ENCODE data around the gene C8G.

Gene C8G

DNA sequence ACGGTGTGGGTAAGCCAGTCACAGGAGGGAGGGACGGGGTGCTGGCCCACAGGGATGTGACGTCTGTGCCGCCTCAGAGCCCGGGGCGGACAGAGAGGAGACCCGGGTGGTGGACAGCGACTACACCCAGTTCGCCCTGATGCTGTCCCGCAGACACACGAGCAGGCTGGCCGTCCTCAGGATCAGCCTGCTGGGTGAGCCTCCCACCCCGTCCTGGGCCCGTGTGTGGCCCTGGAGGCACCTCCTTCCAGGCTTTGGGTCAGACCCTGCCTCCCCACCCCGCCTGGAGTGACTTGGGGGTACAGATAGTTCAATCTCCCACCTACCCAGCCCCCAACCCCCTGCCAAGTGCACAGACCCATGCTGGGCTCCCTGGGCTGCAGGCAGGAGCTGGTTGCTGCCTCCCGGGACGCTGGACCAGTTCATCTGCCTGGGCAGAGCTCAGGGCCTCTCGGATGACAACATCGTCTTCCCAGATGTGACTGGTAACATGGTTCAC lies 8.8 kb downstream of the C8G start:
- no peak for DNase-seq (ENCODE audit: low read depth)

DNA sequence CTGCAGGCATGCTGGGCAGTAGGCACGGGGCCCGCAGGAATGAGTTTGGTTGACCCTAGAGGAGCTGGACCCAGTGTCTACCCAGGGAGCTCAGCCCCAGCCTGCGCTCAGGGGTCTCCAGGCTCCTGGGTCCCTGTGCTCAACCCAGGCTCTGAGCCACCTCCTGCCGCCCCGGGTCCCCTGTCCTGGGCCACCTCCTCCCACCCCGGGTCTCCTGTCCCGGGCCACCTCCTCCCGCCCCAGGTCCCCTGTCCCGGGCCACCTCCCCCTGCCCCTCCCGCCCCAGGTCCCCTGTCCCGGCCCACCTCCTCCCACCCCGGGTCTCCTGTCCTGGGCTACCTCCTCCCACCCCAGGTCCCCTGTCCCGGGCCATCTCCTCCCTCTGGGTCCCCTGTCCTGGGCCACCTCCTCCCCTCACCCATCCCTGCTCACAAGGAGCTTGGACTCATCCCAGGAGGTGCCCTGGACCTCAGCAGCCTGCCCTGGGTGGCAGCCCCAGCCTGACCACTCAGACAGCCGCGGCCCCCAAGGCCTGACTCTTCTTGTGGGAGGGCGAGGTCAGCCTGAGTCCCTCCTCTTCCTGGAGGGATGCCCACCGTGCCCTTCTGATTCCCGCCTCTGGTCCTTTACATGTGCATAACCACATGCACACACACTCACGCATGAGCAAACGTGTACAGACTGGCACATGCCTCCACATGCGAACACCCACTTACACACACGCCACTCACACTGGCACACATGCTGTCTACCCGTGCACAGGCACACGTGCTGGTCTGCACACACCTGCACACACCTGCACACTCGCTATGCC lies 9.4 kb downstream of the C8G start:
- no peak for DNase-seq (ENCODE audit: low read depth)

DNA sequence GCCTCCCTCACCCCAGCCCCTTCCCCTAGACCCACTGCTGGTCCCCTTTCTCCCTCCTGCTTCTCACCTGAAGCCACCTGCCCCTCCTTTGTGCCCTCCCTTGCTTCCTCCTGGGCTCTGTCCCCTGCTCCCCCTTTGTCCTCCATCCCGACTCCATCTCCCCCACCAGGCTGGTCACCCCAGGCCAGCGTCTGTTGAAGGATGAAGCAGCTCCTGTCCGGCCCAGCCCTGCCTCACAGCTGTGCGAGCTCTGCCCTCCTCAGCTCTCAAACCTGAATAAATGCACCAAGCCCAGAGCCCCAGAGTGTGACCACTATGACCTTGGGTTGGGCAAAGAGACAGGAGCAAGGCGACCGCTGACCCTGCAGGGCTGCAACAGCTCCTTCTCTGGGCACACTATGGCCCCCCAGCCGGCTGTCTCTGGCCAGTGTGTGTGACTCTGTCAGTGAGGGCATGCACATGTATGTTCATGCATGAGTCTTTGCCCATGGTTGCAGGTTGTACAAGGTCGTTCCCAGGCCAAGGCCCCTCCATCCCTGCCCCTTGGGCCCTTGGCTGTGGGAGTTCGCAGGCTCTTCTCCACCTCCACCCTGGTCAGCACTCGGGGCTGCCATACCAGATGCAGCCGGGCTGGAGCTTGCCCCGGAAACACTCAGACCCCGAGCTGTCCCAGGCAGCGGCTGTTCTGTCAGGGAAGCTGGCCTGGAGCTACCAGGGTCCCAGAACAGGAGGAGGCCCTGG lies 10.3 kb downstream of the C8G start:
- DNase-seq (ENCODE audit: low read depth): no peak

DNA sequence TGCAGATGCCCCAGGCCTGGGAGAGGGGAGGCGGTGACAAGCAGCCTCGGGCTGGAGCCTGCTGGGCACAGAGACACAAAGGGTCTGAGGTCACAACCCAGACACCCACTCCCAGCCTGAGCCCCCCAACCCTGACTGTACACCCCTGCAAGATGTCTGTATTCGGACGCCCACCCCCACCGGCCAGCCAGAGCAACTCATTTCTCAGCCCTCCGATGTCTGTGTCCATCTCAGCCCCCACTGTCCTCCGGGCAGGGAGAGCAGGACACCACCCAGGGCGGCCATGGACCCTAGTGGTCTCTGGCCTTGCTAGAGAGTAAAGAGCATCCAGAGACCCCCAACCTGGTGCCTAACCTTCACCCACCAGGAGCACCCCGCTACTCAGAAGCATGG lies 10.9 kb downstream of the C8G start:
- no peak for DNase-seq (ENCODE audit: low read depth)

DNA sequence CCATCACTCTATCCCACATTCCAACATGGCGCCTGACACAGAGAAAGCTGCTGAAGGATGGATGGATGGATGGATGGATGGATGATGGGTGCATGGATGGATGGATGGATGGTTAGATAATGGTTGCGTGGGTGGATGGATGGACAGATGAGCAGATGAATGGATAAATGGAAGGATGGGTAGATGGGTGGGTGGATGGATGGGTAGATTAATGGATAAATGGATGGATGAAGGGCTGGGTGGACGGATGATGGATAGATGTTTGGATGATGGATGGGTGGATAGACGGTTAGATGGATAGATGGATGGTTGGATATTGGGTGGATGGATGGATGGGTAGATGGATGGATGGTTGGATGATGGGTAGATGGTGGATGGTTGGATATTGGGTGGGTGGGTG lies 11.6 kb downstream of the C8G start:
- DNase-seq (ENCODE audit: low read depth): no peak

DNA sequence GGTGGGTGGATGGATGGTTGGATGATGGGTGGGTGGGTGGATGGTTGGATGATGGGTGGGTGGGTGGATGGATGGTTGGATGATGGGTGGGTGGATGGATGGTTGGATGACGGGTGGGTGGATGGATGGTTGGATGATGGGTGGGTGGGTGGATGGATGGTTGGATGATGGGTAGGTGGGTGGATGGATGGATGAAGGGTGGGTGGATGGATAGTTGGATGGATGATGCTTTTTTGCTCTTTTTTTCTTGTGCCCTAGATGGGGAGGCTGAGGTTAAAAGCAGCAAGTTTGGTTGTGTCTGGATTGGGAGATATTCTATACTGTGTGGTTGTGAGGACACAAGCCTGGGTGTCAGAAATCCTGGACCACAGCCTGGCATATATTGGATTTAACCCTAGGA lies 12.4 kb downstream of the C8G start:
- DNase-seq (ENCODE audit: low read depth): no peak

DNA sequence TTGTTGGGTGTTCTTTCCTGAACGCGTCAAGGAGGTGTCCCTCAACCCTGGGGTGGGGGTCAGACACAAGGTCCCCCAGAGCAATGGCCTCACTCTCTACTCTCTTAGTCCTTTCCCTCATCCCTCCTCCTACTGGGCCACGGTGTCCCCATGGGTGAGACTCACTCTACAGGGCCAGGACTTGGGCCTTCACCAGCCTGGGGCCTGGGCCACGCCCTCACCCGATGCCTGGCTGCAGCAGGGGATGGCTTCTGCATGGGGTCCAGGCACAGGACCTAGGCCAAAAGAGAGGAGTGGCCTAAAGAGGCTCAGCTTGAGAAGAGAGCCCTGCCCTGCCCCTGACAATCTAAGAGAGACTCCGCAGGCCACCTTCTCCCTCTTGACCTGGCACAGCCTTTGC lies 12.9 kb downstream of the C8G start:
- no peak for DNase-seq (ENCODE audit: low read depth)

DNA sequence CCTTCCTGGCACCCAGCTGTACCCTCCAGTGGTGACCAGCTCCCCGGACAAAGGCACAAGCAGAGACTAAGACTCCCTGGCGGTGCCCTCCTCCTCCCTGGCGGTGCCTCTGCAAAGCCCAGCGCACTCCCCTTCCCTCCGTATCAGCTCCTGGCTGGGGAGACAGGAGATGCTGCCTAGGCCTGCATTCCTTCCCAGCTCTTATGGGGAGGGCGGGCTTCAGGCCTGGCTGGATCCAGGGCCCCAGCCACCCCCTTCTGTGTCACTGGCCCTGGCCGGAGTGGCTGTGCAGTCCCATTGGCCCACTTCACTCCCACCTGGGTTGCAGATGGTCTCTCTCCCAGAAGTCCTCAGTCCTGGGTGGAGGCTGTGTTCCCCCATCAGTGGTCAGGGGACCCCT lies 13.4 kb downstream of the C8G start:
- no peak for DNase-seq (ENCODE audit: low read depth)

DNA sequence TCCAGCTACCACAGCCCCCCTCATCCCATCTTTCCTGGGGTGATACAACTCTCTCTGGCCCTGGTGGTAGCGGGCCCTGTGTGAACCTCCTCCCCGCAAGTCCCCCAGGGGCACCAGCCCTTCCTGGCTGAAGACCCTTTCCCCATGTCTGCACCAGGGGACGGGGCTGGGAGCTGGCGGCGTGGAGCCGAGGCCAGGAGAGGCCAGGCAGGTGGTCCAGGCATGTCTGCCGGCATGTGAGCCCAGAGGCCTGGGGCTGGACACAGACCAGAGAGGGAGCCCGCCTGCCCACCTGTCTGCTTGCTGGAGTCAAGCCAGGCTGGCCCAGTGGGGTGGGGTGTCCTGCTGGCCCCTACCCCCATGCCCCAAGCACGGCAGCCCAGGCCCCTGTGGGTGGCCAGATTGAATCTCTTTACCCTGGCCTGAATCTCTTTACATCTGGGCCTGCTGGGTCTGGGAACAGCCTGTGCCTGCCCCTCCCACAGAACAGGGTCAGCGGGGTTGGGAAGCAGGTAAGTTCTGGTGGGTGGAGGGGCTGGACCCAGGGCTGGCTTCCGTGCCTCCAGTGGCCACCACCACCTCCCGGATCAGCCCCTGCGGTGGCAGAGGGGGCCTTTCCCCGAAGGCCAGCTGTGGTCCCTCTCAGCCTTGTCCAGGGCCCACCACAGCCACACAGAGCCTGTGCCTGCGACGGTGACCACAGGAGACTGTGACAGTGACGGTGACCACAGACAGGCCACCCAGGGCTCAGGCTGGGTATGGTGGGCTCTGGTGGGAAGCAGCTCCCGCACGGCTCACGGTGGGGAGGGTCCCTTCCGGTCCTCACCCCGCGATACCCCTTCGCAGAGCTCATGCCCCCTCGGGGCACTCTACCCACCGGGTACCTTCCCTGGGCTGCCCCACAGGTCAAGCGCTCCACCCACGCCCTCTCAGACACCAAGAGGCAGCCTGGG lies 14.1 kb downstream of the C8G start:
- DNase-seq (ENCODE audit: low read depth): no peak

DNA sequence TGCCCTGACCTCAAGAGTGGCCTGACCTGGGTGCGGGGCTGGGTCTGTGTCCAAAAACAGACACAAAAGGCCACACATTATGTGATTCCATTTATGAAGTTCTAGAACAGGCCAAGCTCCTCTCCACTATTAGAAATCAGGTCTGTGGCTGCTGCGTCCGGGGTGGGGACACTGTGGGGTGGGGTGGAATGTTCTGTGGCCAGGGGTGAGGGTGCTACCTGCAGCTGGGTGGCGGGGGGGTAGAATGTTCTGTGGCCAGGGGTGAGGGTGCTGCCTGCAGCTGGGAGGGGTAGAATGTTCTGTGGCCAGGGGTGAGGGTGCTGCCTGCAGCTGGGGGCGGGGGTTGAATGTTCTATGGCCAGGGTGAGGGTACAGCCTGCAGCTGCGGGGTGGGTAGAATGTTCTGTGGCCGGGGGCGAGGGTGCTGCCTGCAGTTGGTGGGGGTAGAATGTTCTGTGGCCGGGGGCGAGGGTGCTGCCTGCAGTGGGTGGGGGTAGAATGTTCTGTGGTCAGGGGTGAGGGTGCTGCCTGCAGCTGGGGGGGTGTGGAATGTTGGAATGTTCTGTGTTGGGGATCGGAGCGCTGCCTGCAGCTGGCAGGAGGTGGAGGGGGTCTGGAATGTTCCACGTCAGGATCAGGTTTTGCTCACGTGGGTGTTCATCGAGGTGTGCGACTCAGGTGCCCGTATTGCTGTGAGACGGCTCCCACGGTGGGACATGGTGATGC lies 15.3 kb downstream of the C8G start:
- no peak for DNase-seq (ENCODE audit: low read depth)

DNA sequence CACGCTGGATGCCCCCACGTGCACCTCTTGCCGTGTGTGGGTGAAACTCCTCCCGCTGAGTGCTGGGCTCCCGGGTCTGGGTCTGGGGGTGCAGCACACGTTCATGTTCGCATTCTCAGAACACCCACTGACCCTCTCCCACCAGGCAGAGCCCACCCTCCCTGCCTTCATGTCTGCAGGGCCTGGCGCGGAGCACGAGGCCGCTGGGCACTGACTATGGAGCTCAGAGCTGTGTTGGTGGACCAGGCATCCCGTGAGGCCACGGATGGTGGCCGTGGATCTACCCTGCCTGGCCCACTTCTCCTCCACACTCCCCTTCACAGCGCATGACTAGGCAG lies 15.9 kb downstream of the C8G start:
- no peak for DNase-seq (ENCODE audit: low read depth)

DNA sequence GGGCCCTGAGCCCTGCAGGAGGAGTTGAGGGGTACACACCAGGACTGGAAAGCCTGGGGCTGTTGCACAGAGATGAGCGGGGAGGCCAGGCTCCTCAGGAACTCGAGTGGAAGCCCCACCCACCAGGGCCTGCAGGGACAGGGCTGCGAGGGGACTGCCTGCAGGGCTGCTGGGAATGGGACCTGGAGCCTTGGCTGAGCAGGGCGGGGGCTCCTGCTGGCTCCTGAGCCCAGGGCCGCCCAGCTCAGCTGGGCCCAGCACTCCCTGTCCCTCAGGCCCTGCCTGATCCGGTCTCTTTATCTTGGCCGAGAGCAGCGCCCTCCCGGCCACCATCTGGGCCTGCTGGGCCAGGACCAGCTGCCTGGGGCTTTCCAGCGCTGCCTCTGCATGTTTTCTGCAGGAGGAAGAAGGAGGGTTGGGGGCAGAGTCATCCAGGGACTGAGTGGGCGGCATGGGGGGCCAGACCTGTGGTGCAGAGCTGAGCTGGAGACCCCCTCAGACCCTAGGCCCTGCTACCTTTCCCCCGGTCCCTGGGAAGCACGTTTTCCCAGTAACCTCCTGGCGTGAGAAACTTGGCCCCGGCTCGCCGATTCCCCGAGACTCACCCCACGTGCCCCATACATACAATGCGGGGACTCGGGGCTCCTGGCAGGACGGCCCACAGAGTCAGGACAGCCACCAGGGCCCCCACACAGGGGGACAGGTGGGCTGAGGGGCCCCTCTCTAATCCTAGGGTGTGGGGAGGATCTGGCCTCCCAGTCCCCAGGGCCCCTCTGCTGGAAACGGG lies 16.4 kb downstream of the C8G start:
- DNase-seq (ENCODE audit: low read depth): no peak

DNA sequence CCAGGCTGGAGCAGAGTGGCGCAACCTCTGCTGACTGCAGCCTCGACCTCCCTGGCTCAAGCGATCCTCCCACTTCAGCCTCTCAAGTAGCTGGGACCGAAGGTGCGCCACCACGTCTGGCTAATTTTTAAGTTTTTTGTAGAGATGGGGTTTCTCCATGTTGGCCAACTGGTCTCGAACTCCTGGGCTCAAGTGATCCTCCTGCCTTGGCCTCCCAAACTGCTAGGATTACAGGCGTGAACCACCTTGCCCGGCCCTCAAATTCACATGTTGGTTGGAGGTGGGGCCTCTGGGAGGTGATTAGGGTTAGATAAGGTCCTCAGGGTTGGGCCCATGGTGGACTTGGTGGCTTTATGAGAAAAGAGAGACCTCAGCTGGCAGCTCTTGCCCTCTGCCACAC lies 17.1 kb downstream of the C8G start:
- no peak for DNase-seq (ENCODE audit: low read depth)

DNA sequence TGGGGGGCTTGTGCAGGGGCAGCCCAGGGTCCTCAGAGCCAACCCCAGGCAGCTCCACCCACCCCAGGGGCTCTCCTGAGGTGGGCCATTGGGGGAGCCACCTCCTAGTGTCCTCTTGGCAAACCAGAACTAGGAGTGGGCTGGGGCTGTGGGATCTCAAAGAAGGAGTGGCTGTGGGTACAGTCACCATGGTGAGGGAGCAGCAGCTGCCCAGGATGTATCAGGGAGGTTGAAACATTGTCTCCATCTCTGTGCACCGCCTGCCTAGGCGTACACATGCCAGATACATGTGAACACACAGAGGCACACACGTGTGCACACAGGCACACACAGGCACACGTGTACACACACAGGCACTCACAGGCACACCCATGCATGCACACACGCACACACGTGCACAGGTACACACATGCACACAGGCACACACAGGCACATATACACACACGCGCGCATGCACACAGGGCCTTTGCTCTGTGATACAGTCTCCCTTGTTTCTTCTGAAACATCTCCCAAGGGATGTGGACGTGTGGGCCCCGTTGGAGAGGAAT lies 17.7 kb downstream of the C8G start:
- no peak for DNase-seq (ENCODE audit: low read depth)

DNA sequence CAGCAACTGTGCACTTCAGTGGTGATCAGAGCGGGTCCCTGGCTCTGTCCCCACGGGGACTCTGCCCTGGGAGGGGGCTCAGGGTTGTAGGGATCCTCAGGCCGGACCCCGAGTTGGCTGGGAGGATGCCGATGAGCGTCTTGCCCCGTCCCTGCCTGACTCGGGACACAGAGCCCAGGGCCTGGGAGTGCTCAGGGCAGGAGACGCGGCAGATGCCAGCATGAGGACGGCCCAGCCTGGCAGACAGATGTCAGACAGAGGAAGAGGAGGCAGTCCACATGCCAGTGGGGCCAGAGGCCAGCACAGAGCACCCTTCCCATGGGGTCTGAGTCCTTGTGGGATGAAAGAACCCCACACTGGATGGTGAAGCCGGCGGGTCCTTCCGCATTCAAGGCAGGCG lies 18.3 kb downstream of the C8G start:
- DNase-seq (ENCODE audit: low read depth): no peak

DNA sequence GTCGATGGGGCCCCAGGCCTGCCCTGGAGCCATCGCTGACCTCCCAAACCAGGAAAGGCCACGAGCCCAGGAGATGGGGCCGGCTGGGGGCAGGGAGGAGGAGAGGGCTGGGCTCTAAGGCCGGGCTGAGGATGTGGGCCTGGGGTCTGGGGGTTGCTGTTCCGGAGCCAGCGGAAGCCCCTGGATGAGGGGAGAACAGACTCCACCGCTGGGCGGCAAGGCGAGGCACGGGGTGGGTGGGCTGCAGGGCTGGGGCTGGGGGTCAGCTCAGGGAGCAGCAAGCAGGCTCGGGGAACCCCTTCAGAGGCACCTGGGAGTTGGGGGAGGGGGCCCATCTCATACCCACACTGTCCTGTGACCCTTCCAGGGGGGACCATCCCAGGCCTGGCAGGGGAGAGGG lies 18.7 kb downstream of the C8G start:
- DNase-seq (ENCODE audit: low read depth): no peak

DNA sequence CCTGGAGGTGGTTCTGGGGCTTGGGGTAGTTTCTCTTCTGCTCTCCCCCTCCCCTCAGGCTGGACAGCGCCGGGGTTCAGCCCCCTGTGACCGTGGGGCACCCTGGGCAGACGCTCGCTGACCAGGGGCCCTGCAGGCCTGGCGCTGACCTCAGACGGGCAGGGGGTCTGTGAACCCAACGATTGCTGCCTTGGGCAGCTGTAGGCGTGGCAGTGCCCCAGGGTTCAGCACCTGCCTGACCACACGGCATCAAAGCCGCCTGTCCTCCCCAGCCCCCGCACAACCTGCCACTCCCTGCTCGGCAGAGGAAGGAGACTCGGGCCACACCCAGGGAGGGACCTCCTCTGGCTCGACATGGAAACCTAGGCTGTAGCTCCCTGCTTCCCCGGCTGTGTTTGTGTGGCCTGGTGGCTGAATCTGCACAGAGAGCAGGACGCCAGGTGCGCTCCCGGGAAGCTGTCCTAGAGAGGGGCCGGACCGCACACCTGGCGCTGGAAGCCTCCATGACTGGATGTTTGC lies 19.2 kb downstream of the C8G start:
- no peak for DNase-seq (ENCODE audit: low read depth)

DNA sequence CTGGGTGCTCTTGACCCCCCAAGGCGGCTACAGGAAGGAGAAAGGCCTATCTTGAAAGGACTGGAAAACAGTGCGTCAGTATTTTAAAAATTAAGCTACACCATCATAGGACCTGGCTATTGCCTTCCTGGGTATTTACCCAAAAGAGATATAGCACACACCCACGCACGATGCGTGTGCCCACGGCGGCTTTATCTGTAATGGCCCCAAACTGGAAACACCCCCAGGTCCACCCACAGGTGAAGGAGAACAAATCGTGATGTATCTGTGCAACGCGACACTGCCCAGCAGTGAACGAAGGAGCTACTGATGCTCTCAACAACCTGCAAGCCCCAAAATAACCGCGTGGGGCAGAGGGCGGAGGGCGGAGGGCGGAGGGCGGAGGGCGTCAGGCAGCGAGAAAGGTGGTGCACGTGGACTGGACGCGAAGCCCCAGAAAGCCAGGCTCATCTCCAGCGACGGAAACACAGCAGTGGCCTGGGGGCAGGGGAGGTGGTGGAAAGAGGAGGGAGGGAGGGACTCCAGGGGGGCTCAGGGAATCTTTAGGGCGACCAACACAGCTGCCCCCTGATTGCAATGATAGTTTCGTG lies 19.9 kb downstream of the C8G start:
- no peak for DNase-seq (ENCODE audit: low read depth)

DNA sequence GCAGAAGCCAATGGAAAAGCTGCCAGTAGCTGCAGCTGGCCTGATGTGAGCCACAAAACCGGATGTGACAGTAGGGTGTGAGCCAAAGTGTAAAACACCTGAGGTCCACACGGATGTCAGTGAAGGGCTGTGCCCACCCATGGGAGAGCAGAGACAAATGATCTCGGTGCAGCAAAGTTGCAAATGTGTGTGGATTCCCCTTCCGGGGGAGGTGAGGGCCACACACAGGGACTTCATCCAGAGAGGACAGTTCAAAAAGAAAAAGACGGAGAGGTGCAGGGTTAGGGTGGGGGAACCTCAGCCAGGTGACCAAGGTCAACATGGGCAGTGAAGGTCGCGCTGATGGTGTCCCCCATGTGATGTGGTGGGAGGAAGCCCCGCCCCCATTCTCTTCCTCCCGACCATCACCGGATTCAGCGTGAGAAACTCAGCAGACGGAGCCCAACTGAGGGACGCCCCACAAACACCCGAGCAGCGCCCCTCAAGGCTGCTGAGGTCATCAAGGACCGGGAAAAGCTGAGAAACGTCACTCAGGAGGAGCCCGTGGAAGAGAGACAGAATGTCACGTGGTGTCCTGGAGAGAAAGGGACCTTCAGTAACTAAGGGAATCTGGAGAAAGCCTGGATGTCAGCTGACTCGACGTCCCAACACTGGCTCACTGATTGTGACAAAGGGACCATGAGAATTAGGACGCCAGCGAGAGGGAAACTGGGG lies 20.9 kb downstream of the C8G start:
- DNase-seq (ENCODE audit: low read depth): peak; percentile 10
